ENCODE results near the gene CDHR4.

Gene CDHR4

DNA sequence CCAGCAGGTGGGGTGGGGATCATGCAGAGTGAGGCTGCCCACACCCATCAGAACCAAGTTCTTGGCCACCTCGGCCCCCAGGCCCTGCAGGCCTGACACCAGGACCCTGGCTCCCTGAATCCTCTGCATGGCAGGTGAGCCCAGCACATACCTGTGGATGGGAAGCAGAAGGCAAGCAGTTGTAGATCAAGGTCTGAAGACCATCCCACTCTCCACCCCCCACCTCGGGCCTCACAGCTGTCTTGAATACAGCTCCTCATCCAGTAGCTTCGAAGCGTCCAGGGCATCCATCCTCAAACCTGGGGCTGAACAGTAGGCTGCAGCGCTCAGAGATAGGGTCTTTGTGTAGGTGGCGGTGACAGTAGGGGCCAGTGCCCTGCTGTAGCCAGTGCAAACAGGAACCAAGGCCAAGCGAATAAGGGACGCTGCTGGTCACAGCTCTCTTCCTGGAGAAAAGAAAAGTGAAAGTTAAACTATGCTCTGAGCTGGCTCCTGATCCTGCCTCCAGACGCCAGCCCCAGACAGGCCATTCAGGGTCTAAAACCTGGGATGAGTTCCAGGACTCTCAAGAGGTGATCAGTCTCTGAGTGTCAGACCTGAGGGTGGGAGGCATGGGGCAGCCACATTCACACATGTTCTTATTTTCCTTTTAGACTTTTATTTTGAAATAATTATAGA is 14.0 kb upstream of the CDHR4 start, which contains the start of gene UBA7:
Gene UBA7 (minus strand): TSS at position 457 of the 678 bp plus-strand sequence. CDS start 166 bp downstream, at position 291.
- peak; percentile 83 for DNase-seq (ENCODE audit: insufficient read length)
- peak; percentile 94 for FAIRE-seq
- TF ChIP-seq POLR2A (IDR thresholded peaks at IDR 0.05; ENCODE audit: low read depth, low read length), result peak; percentile 66; the same call in 1 of the 2 replicates
- TF ChIP-seq TAF1 (IDR thresholded peaks at IDR 0.05; ENCODE audit: borderline replicate concordance, low read depth, low read length), result no peak
- 0 out of 2 replicates have a peak, but pooled peaks have one; percentile 20 for TF ChIP-seq POLR2AphosphoS5 (IDR thresholded peaks at IDR 0.05; ENCODE audit: low read depth, low read length)

DNA sequence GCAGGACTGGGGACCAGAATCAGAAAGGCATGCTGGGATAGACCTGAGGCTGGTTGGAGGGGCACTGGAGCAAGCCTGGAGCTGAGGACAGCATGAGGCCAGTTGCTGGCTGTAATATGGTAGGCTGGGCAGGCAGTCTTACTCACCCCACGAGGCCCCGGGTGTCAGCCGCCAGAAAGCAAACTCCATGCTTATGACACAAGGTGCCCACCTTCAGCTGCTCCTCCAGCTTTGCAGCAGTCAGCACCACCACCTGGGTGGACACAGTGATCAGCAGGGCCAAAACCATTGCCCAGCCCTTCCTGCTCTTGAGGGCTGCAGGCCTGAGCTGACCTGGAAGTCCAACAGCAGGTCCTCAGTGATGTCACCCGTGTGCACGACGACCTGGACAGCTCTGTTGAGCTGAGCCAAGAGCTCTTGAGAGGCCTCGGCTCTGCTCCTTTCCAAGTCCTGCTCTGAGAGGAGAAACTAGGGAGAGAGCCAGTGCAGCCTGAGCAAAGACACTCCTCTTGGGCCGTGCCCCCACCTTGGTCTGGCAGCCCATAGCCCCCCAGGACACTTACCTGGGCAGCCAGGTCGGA is 13.3 kb upstream of the CDHR4 start:
- no peak for FAIRE-seq
- TF ChIP-seq TAF1 (IDR thresholded peaks at IDR 0.05; ENCODE audit: borderline replicate concordance, low read depth, low read length), result no peak
- no peak for TF ChIP-seq POLR2A (IDR thresholded peaks at IDR 0.05; ENCODE audit: low read depth, low read length)
- TF ChIP-seq POLR2AphosphoS5 (IDR thresholded peaks at IDR 0.05; ENCODE audit: low read depth, low read length), result no peak
- no peak for DNase-seq (ENCODE audit: insufficient read length)

DNA sequence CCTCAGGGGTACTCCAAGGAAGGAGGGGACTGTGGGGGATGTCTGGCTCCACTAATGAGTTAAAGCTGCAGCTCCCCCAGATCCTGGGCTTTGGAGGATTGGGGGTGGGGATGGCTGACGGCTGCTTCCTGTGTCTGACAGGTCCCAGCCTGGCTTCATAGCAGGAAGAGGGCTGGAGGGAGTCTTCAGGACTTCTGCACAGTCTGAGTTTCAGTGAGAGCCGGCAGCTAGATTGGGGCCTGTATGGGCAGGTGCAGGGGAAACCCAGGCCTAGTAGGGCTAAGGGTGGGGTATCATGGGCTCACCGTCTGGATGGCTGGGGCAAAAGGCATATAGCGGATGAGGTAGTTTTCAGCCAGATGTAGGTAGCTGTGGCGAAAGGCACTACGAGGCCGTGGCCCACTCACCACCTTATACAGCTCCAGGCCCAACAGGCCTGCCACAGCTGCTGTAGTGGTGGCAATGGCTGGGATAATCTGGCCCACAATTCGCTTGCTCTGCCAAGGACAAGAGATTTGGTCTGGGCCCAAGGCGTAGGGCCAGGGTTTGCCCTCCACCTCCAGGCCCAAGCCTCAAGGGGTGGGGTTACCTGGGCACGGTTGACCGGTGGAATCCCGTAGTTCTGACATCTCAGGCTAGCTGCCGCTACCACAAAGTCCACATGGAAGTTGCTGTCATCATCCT is 7.9 kb upstream of the CDHR4 start:
- TF ChIP-seq POLR2AphosphoS5 (IDR thresholded peaks at IDR 0.05; ENCODE audit: low read depth, low read length) (no peak), POLR2A (IDR thresholded peaks at IDR 0.05; ENCODE audit: low read depth, low read length) (no peak), TAF1 (IDR thresholded peaks at IDR 0.05; ENCODE audit: borderline replicate concordance, low read depth, low read length) (no peak)
- peak; percentile 88 for FAIRE-seq
- no peak for DNase-seq (ENCODE audit: insufficient read length)

DNA sequence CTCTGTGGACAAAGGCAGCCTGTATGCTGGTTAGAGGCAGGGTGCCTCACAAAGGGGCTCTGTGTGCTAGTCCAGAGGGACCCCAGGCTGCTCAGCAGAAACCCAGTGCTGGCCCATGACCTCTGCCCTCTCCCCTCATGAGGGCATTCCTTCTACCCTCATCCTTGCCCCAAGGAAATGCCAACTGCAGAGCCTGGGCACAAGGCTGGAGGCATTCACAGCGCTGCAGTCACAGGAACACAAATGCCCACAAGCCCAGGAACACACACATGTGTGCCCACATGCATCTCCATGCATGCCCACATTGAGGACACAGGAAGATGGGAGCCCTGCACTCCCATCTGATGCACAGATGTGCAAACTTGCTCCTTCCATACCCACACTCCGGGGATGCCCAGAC is 7.2 kb upstream of the CDHR4 start:
- FAIRE-seq, result peak; percentile 84
- TF ChIP-seq POLR2A (IDR thresholded peaks at IDR 0.05; ENCODE audit: low read depth, low read length) (no peak), TAF1 (IDR thresholded peaks at IDR 0.05; ENCODE audit: borderline replicate concordance, low read depth, low read length) (no peak), POLR2AphosphoS5 (IDR thresholded peaks at IDR 0.05; ENCODE audit: low read depth, low read length) (no peak)

DNA sequence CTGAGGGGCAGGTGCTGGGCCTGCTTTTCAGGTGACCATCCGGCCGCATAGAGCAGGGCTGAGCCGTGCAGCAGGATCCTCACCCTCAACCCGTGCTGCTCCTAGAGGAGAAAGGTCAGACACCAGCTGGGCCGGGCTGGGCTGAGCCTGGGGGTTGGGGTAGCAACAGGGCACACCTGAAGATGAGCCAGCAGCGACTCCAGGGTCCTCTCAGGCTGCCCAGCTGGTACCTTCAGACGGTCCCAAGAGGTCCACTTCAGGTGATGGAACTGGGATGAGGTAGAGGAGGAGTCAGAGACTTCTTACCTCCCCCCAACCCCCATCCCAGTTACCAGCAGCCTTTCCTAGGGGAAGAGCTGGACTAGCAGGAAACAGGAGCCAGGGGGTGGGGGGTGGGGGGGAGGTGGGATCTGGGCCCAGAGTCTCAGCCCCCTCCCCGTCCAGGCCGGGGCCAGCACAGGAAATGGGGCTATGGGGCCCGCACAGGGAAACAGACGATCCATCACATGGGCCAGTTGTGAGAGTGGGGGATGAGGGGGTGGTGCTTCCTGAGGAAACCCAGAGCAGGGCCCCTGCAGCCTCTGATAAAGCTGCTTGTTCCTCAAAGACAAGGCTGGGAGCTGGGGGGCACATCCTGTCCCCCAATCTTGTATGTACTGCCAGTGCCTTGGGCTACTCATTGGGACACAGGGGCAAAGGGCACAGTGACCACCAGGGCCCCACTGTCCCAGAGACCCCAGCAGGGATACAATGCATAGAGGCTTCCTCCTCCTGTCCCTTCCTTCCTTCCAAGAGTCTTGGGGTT is 6.4 kb upstream of the CDHR4 start:
- FAIRE-seq (peak; percentile 87), DNase-seq (ENCODE audit: insufficient read length) (no peak)

More for the DNA sequence above, 7.2 kb upstream of the CDHR4 start:
- no peak for DNase-seq (ENCODE audit: insufficient read length)

DNA sequence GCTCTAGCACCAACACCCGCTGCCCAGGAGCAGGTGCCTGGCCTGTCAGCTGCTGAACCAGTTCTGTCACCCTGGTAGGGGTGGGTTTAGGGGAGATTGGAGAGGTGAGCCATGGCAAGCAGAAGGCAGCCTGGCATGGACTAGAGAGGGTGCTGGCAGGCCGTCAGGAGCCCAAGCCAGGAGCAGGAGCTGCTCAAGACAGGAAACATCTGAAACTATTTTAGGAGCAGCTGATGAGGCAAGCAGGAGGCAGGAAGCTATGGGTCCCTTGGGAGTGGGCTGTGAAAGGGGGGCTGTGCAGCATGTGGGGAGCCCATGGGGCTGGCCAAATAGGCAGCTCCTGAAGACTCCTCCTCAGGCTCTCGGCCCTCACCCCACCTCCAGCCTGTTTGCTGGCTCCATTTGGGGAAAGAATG is 5.7 kb upstream of the CDHR4 start:
- TF ChIP-seq TAF1 (IDR thresholded peaks at IDR 0.05; ENCODE audit: borderline replicate concordance, low read depth, low read length), result no peak
- TF ChIP-seq POLR2A (IDR thresholded peaks at IDR 0.05; ENCODE audit: low read depth, low read length), result no peak
- no peak for TF ChIP-seq POLR2AphosphoS5 (IDR thresholded peaks at IDR 0.05; ENCODE audit: low read depth, low read length)
- DNase-seq (ENCODE audit: insufficient read length), result no peak
- FAIRE-seq, result peak; percentile 82

More for the DNA sequence above, 6.4 kb upstream of the CDHR4 start:
- TF ChIP-seq POLR2AphosphoS5 (IDR thresholded peaks at IDR 0.05; ENCODE audit: low read depth, low read length) (peak; percentile 61), POLR2A (IDR thresholded peaks at IDR 0.05; ENCODE audit: low read depth, low read length) (peak; percentile 41; the same call in 1 of the 2 replicates), TAF1 (IDR thresholded peaks at IDR 0.05; ENCODE audit: borderline replicate concordance, low read depth, low read length) (no peak)

DNA sequence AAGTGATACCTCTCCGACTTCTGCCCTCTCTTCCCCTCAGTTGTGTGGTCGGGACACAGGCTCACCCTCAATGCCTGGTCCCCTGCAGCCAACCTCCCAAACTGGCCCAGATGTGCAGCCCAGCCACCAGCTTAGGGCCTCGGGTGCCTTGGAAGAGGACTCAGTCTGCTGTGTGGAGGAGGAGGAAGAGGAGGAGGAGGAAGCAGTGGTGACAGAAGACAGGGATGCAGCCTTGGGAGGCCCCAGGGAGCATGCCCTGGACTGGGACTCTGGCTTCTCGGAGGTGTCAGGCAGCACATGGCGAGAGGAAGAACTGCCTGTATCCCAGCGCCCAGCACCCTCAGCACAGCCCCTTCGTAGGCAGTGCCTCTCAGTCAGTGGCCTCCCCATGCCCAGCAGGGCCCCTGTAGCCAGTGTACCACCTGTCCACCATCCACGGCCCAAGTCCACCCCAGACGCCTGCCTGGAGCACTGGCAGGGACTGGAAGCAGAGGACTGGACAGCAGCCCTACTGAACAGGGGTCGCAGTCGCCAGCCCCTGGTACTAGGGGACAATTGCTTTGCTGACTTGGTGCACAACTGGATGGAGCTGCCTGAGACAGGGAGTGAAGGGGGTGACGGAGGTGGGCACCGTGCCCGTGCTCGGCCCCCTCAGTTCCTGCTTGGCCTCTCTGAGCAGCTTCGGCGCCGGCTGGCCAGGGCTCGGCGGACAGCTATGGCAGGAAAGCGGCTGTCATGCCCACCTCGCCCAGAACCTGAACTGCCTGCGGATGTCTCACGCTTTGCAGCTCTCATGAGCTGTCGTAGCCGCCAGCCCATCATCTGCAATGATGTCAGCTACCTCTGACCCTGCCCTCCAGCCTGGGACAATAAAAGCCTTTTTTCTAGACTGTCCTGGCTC is 4.7 kb upstream of the CDHR4 start:
- DNase-seq (ENCODE audit: insufficient read length) (no peak), FAIRE-seq (peak; percentile 67)
- TF ChIP-seq POLR2A (IDR thresholded peaks at IDR 0.05; ENCODE audit: low read depth, low read length) (peak; percentile 30; the same call in 1 of the 2 replicates), TAF1 (IDR thresholded peaks at IDR 0.05; ENCODE audit: borderline replicate concordance, low read depth, low read length) (no peak), POLR2AphosphoS5 (IDR thresholded peaks at IDR 0.05; ENCODE audit: low read depth, low read length) (no peak; the same call in 1 of the 2 replicates)

DNA sequence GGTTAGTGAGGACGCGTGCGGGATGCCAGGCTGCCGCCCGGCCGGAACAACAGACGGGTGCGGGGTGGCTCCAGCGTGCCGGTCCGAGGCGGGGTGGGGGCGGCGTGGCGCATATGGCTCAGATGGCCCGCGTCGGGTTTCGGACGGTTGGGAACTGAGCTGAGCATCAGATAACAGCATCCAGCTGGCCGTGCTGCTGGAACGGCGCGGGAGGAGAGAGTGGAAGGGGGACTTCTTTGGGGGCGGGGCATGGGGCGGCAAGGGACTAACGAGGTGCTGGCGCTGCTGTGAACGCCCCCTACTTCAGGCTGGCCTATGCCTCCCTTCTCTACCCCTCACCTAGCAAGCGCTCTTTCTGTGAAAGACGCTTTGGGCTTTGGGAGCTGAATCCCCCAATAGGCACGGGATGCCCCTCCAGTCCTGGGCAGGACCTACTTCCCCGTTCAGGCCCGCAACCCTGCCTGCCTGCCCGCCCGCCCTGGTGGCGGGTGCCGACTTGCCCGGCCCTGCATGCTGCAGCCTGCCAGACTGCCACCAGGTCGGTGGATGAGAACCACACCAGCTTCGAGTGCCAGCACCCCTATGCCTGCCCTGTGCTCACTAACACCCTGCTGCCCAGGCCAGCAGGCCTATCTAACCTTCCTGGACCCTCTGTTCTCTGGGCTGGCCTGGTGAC is 3.9 kb upstream of the CDHR4 start:
- DNase-seq (ENCODE audit: insufficient read length) (peak; percentile 53), FAIRE-seq (peak; percentile 92)
- TF ChIP-seq TAF1 (IDR thresholded peaks at IDR 0.05; ENCODE audit: borderline replicate concordance, low read depth, low read length), result no peak
- no peak; the same call in 1 of the 2 replicates for TF ChIP-seq POLR2AphosphoS5 (IDR thresholded peaks at IDR 0.05; ENCODE audit: low read depth, low read length)
- TF ChIP-seq POLR2A (IDR thresholded peaks at IDR 0.05; ENCODE audit: low read depth, low read length), result no peak

DNA sequence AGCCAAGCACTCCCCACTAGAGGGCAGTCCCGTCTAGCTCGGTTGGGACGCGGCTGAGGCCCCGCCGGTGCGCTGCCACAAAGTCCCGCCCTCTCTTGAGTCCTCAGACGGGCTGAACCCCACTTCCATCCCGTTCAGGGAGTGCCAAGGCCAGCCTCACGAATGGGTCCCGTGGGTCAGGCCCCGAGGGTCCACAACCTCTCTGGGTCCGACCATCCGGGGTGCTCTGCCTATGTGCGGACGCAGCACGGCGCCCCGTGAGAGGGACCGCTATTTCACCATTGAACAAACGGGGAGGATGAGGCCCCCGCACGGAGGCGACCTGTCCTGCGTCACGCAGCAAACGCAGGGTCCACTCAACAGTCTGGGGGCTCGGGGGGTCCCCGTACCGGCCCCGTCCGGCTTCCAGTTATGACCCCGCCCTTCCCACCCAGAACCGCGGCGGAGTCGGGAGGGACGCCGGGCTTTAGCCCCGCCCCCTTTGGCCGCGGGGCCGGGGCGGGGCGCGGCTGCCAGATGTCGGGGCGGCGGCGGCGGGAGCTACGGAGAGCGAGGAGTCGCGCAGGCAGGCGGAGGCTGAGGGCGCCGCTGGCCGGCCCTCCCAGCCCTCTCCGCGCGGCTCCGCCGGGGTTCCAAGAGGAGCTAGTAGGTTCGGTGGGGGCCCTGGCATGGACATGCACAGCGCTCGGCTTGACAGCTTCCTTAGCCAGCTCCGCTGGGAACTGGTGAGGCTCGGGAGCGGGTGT is 3.2 kb upstream of the CDHR4 start, which contains the start of gene INKA1:
Gene INKA1 (plus strand): TSS at position 543 of the 746 bp plus-strand sequence. CDS start 132 bp downstream, at position 675.
- peak; percentile 41; the same call in 1 of the 2 replicates for TF ChIP-seq POLR2A (IDR thresholded peaks at IDR 0.05; ENCODE audit: low read depth, low read length)
- no peak for TF ChIP-seq TAF1 (IDR thresholded peaks at IDR 0.05; ENCODE audit: borderline replicate concordance, low read depth, low read length)
- TF ChIP-seq POLR2AphosphoS5 (IDR thresholded peaks at IDR 0.05; ENCODE audit: low read depth, low read length), result no peak
- FAIRE-seq (peak; percentile 98), DNase-seq (ENCODE audit: insufficient read length) (peak; percentile 94)
